NCI-H187 treated with DMSO at 0.1 percent for 48 hours (cell line): ENCODE results near the gene TMPRSS11B.
"Not testable (repeated sequence)": the region's sequence is repeated elsewhere in the genome, so short reads cannot be mapped to it uniquely, and the experiment has no call there.

Source experiments
- DNase-seq: peaks from one replicate; lab custom pipeline; 2025; lab: John Stamatoyannopoulos, UW

TMPRSS11B gene

GRCh38 chr4:68218044-68218443 lies 27.4 kb downstream of the TMPRSS11B start:
- DNase-seq, result no peak

DNA sequence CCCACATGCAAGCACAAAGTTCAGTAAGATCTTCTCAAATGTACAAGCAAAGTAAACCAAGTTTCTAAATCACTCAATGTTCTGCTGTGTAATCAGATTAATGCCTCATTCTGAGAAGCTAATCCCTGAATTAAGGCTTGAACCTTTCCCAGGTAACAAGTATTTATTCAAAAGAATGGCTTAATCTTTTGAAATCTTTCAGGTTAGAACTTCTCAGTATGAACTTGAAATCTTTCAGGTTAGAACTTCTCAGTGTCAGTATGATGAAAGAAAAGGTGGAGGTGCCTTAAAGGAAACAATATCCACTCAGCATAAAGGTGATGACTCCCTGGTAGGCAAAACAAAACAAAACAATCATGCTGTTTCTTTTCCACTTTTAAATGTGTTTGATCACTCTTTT lies 29.0 kb downstream of the TMPRSS11B start:
- no peak for DNase-seq

DNA sequence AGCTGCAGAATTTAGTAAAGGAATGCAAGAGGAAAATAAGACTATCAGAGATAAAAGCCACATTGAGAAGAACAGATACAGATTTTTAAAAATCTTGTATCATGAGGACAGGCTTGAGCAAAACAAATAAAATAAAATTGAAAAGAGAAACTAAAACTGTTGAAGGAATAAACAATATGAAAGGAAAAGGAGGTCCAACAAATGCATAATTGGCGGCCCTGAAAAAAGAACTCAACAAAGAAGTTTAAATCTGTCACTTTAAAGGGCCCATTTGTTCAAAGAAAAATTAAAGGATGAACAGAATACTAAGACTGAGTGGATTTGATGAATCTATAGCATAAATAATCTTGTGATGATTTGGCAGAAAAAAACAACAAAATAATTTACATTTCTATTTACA lies 36.5 kb downstream of the TMPRSS11B start:
- no peak for DNase-seq

DNA sequence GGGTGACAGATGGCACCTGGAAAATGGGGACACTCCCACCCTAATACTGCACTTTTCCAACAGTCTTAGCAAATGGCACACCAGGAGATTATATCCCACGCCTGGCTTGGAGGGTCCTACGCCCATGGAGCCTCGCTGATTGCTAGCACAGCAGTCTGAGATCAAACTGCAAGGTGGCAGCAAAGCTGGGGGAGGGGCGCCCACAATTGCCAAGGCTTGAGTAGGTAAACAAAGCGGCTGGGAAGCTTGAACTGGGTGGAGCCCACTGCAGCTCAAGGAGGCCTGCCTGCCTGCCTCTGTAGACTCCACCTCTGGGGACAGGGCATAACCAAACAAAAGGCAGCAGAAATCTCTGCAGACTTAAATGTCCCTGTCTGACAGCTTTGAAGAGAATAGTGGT lies 51.2 kb downstream of the TMPRSS11B start:
- DNase-seq, result not testable (repeated sequence)

GRCh38 chr4:68193194-68193593 lies 52.3 kb downstream of the TMPRSS11B start:
- no peak for DNase-seq

- DNase-seq, result no peak
Measured at GRCh38 chr4:68187145-68187544, 58.3 kb downstream of the TMPRSS11B start.

DNA sequence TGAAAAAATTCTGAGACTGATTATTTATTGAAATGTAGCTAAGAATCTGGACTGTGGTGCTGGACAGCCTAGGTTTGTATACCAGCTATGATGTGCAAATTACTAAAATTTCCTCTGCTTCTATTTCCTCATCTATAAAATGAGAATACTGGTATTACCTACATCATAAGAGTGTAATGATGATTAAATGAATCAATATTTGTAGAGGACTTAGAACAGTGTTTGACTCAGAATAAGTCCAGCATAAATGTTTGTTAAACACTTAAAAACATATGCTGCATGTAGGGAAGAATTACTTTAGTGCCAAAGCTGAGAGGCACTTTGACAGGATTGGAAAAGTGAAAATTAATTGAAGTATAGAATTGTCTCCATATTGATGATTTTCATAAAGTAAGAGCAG lies 60.6 kb downstream of the TMPRSS11B start:
- no peak for DNase-seq

DNA sequence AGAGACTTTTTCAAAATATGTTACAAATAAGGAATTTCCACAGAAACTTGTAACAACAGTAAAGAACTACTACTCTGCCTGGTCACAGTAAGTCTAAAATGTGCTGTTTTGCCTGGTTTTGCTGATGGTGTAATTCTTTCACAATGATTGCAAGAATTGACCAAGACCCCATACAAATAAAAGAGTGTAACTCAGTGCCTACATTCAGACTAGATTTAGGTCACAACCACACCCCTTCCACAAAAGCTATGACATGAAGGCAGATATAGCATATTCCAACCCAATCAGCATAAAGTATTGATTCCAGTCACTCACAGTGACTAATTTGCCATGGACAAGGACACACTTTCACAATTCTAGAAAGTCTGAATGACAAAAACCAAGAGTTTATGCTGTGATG lies 62.1 kb downstream of the TMPRSS11B start:
- DNase-seq, result no peak

- no peak for DNase-seq
Measured at GRCh38 chr4:68182382-68182820, 63.1 kb downstream of the TMPRSS11B start.

DNA sequence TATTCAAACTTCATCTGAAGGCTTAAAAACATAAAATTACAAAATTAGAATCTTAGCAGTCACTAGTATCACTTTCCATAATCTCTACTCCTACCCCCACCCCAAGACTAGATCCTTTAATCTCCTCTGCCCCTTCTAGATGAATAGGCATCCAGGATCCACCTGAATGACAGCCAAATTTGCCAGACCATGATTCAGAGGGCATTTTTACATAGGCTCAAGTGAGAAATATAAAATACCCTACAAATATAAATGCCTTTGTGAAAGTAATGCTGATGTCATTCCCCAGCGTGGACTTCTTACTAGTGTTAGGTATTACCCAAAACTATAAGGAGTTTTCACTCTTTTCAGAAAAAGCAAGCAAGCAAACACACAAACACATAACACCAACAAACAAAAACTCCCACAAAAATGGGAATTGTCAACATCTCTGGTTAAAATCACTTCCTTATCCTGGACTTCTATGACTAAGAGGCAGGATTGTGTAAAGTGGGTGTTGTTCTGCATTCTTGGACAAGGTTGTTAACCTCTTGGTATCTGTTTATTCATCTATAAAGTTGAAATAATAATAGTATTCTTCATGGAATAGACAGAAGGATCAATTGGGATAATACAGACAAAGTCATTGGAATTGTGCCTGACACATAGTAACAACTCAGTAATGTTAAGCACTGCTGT lies 64.5 kb downstream of the TMPRSS11B start:
- no peak for DNase-seq

DNA sequence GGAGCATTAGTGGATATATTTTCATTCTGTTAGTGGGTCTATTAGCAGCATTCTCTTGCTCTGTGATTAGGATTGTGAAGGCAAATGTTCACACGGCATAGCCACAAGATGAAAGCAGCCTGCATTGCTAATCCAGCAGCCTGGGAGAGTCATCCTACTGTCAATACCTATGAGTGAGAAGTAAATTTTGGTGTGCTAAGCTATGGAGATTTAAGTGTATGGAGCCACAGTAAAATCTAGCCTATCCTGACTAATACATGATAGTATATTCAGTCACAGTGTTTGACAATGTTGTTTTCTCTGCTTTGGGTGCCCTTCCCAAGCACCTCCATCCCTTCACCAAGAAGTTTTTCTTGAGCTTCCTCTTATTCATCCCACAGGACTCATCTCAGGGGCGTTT lies 68.6 kb downstream of the TMPRSS11B start:
- no peak for DNase-seq
